NT2/D1 (cell line): ENCODE results near the gene OTULIN.

Experiments
- SUZ12 ChIP-seq: IDR thresholded peaks from 2 replicates; pipeline ENCODE4 v1.6.1; 2011; ENCODE audit not compliant: insufficient read length, insufficient read depth; ENCODE audit errors: extremely low read depth
- ZNF274 ChIP-seq: IDR thresholded peaks from 2 replicates; pipeline ENCODE4 v1.6.1; 2011; ENCODE audit warnings: mild to moderate bottlenecking, low read depth, low read length

DNA sequence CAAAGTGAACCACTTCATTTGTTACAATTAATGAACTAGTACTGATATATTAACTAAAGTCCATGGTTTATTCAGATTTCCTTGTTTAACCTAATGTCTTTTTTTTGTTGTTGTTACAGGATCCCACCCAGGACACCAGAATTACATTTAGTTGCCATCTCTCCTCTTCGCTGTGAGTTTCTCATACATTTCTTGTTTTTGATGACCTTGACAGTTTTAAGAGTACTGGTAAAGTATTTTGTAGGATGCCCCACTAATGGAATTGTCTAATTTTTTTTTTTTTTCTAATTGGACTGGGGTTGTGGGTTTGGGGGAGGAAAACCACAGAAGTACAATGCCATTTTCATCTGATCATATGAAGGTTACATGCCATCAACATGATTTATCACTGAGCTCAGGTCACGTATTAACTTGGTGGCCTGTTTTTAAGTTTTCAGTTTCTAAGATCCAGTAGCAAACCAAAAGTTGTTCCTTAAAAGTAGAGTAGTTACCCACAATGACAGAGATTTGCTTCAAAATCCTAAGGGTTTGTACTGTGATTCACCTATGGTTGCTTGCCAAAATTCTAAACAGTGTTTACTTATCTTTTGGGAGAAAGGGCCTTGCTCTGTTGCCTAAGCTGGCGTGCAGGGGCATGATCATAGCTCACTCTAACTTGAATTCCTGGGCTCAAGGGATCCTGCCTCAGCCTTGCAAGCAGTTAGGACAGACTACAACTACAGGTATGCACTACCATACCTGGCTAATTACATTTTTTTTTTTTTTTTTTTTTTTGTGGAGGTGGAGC lies 4.5 kb upstream of the OTULIN start:
- TF ChIP-seq ZNF274 = no peak
- TF ChIP-seq SUZ12 = no peak
